H9 (cell line): ENCODE measurements around the gene MTRF1. TPM values are rescaled to one million over a fixed set of nuclear protein-coding genes. Genes with fewer than 3 reads are reported as not detected.

Experiments used
- DNase-seq: peaks from one replicate; pipeline ENCODE4 v3.0.0-alpha.2; 2017
- H2AFZ ChIP-seq: one replicate; pipeline ENCODE4 v1.6.1; 2013; ENCODE audit warnings: mild to moderate bottlenecking, low read length, control low read depth, moderate library complexity
- H2AK5ac ChIP-seq: 2 replicates; pipeline ENCODE4 v1.6.1; 2013; ENCODE audit warnings: low read length, control low read depth, mixed read lengths; ENCODE audit not compliant: insufficient read length
- H2BK120ac ChIP-seq: one replicate; pipeline ENCODE4 v1.6.1; 2013; ENCODE audit warnings: low read depth, mild to moderate bottlenecking, low read length, control low read depth, inconsistent platforms; ENCODE audit not compliant: poor library complexity, severe bottlenecking
- H2BK12ac ChIP-seq: 2 replicates; pipeline ENCODE4 v1.6.1; 2013; ENCODE audit warnings: low read length, control low read depth, mixed read lengths, low read depth; ENCODE audit not compliant: insufficient read length
- H2BK15ac ChIP-seq: 2 replicates; pipeline ENCODE4 v1.6.1; 2013; ENCODE audit warnings: low read depth, low read length, control low read depth
- H2BK20ac ChIP-seq: one replicate; pipeline ENCODE4 v1.6.1; 2013; ENCODE audit warnings: low read depth, mild to moderate bottlenecking, low read length, control low read depth, inconsistent platforms; ENCODE audit not compliant: poor library complexity, severe bottlenecking
- H2BK5ac ChIP-seq: 2 replicates; pipeline ENCODE4 v1.6.1; 2013; ENCODE audit warnings: low read length, control low read depth, mixed read lengths; ENCODE audit not compliant: insufficient read length
- H3K14ac ChIP-seq: 2 replicates; pipeline ENCODE4 v1.6.1; 2013; ENCODE audit warnings: low read length, control low read depth; ENCODE audit not compliant: insufficient read depth
- H3K18ac ChIP-seq: 2 replicates; pipeline ENCODE4 v1.6.1; 2013; ENCODE audit warnings: low read depth, mild to moderate bottlenecking, mixed read lengths, low read length, control low read depth; ENCODE audit not compliant: insufficient read length
- H3K23ac ChIP-seq: 2 replicates; pipeline ENCODE4 v1.6.1; 2013; ENCODE audit warnings: low read length, control low read depth, mixed read lengths, low read depth; ENCODE audit not compliant: insufficient read length
- H3K23me2 ChIP-seq: 2 replicates; pipeline ENCODE4 v1.6.1; 2013; ENCODE audit warnings: low read depth, mild to moderate bottlenecking, mixed read lengths, low read length, control low read depth; ENCODE audit not compliant: insufficient read length, poor library complexity, severe bottlenecking
- H3K27ac ChIP-seq: 2 replicates; pipeline ENCODE4 v1.5.1; 2013; ENCODE audit warnings: low read length, control low read depth, mixed read lengths, low read depth; ENCODE audit not compliant: insufficient read length
- H3K27me3 ChIP-seq: 2 replicates; pipeline ENCODE4 v1.6.1; 2013; ENCODE audit warnings: low read length, control low read depth, inconsistent platforms; ENCODE audit not compliant: insufficient read depth
- H3K4ac ChIP-seq: 2 replicates; pipeline ENCODE4 v1.6.1; 2013; ENCODE audit warnings: low read depth, mild to moderate bottlenecking, control low read depth, inconsistent platforms, low read length, moderate library complexity
- H3K4me1 ChIP-seq: 2 replicates; pipeline ENCODE4 v1.6.1; 2013; ENCODE audit warnings: low read length, control low read depth, inconsistent platforms; ENCODE audit not compliant: insufficient read depth
- H3K4me2 ChIP-seq: 2 replicates; pipeline ENCODE4 v1.6.1; 2013; ENCODE audit warnings: low read length, control low read depth, mixed read lengths; ENCODE audit not compliant: insufficient read length, insufficient read depth
- H3K56ac ChIP-seq: 2 replicates; pipeline ENCODE4 v1.6.1; 2013; ENCODE audit warnings: low read depth, mild to moderate bottlenecking, mixed read lengths, low read length, control low read depth; ENCODE audit not compliant: insufficient read length
- H3K79me1 ChIP-seq: 2 replicates; pipeline ENCODE4 v1.6.1; 2013; ENCODE audit warnings: low read depth, mild to moderate bottlenecking, moderate library complexity, low read length, control low read depth, inconsistent platforms; ENCODE audit not compliant: insufficient read depth, poor library complexity, severe bottlenecking
- H3K79me2 ChIP-seq: 2 replicates; pipeline ENCODE4 v1.6.1; 2013; ENCODE audit warnings: low read length, control low read depth, inconsistent platforms; ENCODE audit not compliant: insufficient read depth
- H3K9ac ChIP-seq: 2 replicates; pipeline ENCODE4 v1.6.1; 2013; ENCODE audit warnings: low read length, control low read depth, mixed read lengths; ENCODE audit not compliant: insufficient read length; ENCODE audit errors: extremely low read depth
- H3K9me3 ChIP-seq: one replicate; pipeline ENCODE4 v1.6.1; 2013; ENCODE audit warnings: low read depth, low read length, inconsistent platforms; ENCODE audit not compliant: control insufficient read depth
- H3T11ph ChIP-seq: one replicate; pipeline ENCODE4 v1.6.1; 2013; ENCODE audit warnings: mild to moderate bottlenecking, low read length, control low read depth, inconsistent platforms
- H4K20me1 ChIP-seq: one replicate; pipeline ENCODE4 v1.6.1; 2013; ENCODE audit not compliant: control insufficient read depth, insufficient read length, insufficient read depth
- H4K5ac ChIP-seq: 2 replicates; pipeline ENCODE4 v1.6.1; 2013; ENCODE audit warnings: low read depth, mild to moderate bottlenecking, mixed read lengths, low read length, control low read depth; ENCODE audit not compliant: insufficient read length
- H4K8ac ChIP-seq: replicated peaks from 2 replicates; pipeline ENCODE4 v1.6.1; 2013; ENCODE audit warnings: low read length, control low read depth, mixed read lengths, low read depth; ENCODE audit not compliant: insufficient read length
- H4K91ac ChIP-seq: 2 replicates; pipeline ENCODE4 v1.6.1; 2013; ENCODE audit warnings: low read depth, mild to moderate bottlenecking, moderate library complexity, mixed read lengths, low read length, control low read depth; ENCODE audit not compliant: insufficient read length
- H3K27ac Mint-ChIP-seq, 3 experiments: 2 replicates in 2 of 3; 3 replicates in 1 of 3; pipeline ENCODE4 v1.8.0; 2020 to 2021; ENCODE audit warnings: mixed read lengths in 3 of 3, mild to moderate bottlenecking in 1 of 3, moderate library complexity in 1 of 3
- H3K27me3 Mint-ChIP-seq: 2 replicates; pipeline ENCODE4 v1.8.0; 2021; ENCODE audit warnings: low read depth, mild to moderate bottlenecking, moderate library complexity, mixed read lengths
- H3K36me3 Mint-ChIP-seq, 3 experiments: 2 replicates in 2 of 3; 3 replicates in 1 of 3; pipeline ENCODE4 v1.8.0; 2020 to 2021; ENCODE audit warnings: low read depth in 3 of 3, mixed read lengths in 3 of 3; ENCODE audit not compliant: insufficient read depth in 1 of 3
- H3K4me1 Mint-ChIP-seq, 2 experiments: 2 replicates each; pipeline ENCODE4 v1.8.0; 2020; ENCODE audit warnings: mixed read lengths in 2 of 2
- H3K4me3 Mint-ChIP-seq, 2 experiments: 2 replicates in 1 of 2; 3 replicates in 1 of 2; pipeline ENCODE4 v1.8.0; 2020 to 2021; ENCODE audit warnings: mild to moderate bottlenecking in 2 of 2, mixed read lengths in 2 of 2, moderate library complexity in 1 of 2
- H3K9me3 Mint-ChIP-seq, 2 experiments: 2 replicates in 1 of 2; 3 replicates in 1 of 2; pipeline ENCODE4 v1.8.0; 2020; ENCODE audit warnings: mild to moderate bottlenecking in 2 of 2, mixed read lengths in 2 of 2, moderate library complexity in 1 of 2
- CTCF ChIP-seq: fragments of 200-600 bp; sonication (generic); conservative IDR thresholded peaks from 3 replicates; pipeline ENCODE4 v1.8.0; 2021; ENCODE audit warnings: antibody characterized with exemption, mild to moderate bottlenecking
- WGBS: extraction: QIAGEN DNeasy Blood & Tissue Kit; methylation state at CpG from one replicate; pipeline ENCODE4 v1.1.7; 2013; ENCODE audit warnings: missing lambda C conversion rate, low lambda C conversion rate, mixed read lengths; ENCODE audit not compliant: insufficient read length; ENCODE audit errors: extremely low coverage; 5-methylcytosine and 5-hydroxymethylcytosine counted together
- total RNA-seq: library from RNA; stranded (reverse); gene quantifications from 2 replicates; pipeline ENCODE4 v1.2.1, GENCODE V29; 2021

Gene MTRF1
- total RNA-seq, 1 experiment from 2014 or later = 16.2 TPM

GRCh38 chr13:41254902-41255301 is 8.5 kb downstream of the MTRF1 start:
- Mint-ChIP-seq H3K36me3 (peaks cover 23 to 71% (median 70%) of the 10 kb centered on the region in 3 experiments), H3K27ac (no peak overlapping the region), H3K9me3 (no peaks in the 10 kb centered on the region), H3K27me3 (no peaks in the 10 kb centered on the region), H3K4me1 (no peaks in the 10 kb centered on the region), H3K4me3 (no peak overlapping the region)
- Histone ChIP-seq H2BK15ac (no peak overlapping the region), H3K14ac (no peak overlapping the region), H2AK5ac (no peak overlapping the region), H2BK20ac (no peak overlapping the region), H2BK12ac (no peak overlapping the region), H2BK5ac (no peak overlapping the region), H4K91ac (no peak overlapping the region), H2AFZ (no peak overlapping the region), H4K5ac (no peak overlapping the region), H3K9me3 (no peaks in the 10 kb centered on the region), H2BK120ac (no peak overlapping the region), H3K4ac (no peak overlapping the region), H3K79me2 (no peaks in the 10 kb centered on the region), H3K23me2 (no peaks in the 10 kb centered on the region), H3K9ac (no peak overlapping the region), H3K23ac (no peak overlapping the region), H3T11ph (no peak overlapping the region), H3K56ac (no peak overlapping the region), H3K79me1 (no peaks in the 10 kb centered on the region), H3K27ac (no peak overlapping the region), H4K8ac (no peak overlapping the region), H3K4me1 (no peaks in the 10 kb centered on the region), H3K27me3 (no peaks in the 10 kb centered on the region), H3K4me2 (no peak overlapping the region), H3K18ac (no peak overlapping the region), H4K20me1 (no peaks in the 10 kb centered on the region)
- no CpG with 5 or more reads among the region's 1 CpG for WGBS
- TF ChIP-seq CTCF = no peak
- no peak for DNase-seq
